Fibroblast of skin of left biceps (primary cell): ENCODE results near the gene CCT8L2.
"Not testable (repeated sequence)": the region's sequence is repeated elsewhere in the genome, so short reads cannot be mapped to it uniquely, and the experiment has no call there.

ENCODE experiments used
- DNase-seq, 2 experiments: peaks; one replicate each; pipeline ENCODE4 v3.0.0-alpha.2; 2013; ENCODE audit warnings: low read depth in 2 of 2

CCT8L2 gene

DNA sequence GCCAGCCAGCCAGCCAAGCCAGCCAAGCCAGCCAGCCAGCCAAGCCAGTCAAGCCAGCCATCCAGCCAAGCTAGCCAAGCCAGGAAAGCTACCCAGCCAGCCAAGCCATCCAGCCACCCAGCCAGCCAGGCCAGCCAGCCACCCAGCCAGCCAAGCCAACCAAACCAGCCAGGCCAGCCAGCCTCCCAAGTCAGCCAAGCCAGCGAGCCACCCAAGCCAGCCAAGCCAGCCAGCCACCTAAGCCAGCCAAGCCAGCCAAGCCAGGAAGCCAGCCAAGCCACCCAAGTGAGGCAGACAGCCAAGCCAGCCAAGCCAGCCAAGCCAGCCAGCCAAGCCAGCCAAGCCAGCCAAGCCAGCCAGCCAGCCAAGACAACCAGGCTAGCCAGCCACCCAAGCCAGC, 32.6 kb downstream of the CCT8L2 start:
- DNase-seq = not testable (repeated sequence)

- no peak for DNase-seq
Measured at GRCh38 chr22:16559056-16559955, 33.3 kb downstream of the CCT8L2 start.

GRCh38 chr22:16558376-16558945, 34.1 kb downstream of the CCT8L2 start:
- not testable (repeated sequence) for DNase-seq

DNA sequence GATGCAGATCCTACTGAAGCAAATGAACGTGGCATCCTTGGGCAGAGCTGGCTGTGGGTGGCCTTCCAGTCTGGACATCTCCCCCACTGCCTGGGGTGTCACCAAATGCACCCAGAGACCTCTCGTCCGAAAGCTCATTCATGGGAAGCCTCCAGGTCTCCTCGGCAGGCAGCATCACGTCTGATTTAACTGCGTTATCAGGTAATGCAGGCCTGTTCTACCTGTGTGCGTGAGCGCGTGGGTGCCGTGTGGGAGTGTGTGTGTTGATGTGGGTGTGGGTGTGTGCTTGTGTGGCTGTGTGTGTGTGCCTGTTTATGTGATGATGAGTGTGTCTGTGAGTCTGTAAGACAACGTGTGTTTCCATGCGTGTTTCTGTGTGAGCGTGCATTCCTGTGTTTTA, 35.1 kb downstream of the CCT8L2 start:
- not testable (repeated sequence) for DNase-seq

- DNase-seq = not testable (repeated sequence)
Measured at GRCh38 chr22:16555077-16555994, 37.3 kb downstream of the CCT8L2 start.

DNA sequence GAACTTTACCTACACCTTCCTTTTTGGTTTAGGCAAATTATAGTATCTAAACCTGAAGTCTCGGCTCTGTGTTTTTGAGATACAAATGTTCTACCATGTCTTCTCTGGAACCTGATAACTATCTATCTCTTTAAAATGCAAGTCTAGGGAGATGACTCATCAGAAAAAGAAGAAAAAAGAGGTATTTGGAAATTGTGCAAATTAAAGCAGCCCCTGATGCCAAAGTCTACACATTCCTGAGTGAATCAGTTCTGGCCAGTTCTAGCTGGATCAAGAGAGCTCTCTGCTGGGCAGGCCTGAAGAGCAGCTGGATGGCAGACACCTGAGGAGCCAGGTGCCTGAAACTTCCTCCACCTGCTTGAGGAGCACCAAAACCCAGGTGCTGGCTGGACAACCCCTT, 49.3 kb downstream of the CCT8L2 start:
- DNase-seq = not testable (repeated sequence)
